NCI-H2227 (cell line): ENCODE data around the gene RHOBTB3.

Experiments
- DNase-seq: peaks from one replicate; lab custom pipeline; 2025; ENCODE audit not compliant: unreplicated experiment; lab: John Stamatoyannopoulos, UW

RHOBTB3 gene

DNA sequence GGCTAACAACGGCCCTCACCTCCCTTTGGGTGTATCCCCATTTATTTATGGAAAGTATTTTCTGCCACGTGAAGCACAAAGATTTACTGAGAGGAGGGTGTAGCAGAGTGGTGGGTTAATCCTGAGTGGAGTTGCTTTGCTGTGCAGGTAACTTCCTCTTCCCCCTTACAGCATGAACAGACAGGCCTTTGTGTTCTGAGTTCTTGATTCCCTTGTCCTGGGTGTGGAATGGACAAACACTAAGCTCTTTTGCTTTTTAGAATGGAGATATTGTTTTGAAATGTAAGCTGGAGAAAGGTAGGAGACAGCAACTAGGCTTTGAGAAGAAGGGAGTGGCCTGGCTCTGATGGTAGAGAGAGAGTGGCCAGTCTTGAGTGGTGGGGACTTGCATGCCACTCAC is 108.5 kb downstream of the RHOBTB3 start:
- DNase-seq: no peak

DNA sequence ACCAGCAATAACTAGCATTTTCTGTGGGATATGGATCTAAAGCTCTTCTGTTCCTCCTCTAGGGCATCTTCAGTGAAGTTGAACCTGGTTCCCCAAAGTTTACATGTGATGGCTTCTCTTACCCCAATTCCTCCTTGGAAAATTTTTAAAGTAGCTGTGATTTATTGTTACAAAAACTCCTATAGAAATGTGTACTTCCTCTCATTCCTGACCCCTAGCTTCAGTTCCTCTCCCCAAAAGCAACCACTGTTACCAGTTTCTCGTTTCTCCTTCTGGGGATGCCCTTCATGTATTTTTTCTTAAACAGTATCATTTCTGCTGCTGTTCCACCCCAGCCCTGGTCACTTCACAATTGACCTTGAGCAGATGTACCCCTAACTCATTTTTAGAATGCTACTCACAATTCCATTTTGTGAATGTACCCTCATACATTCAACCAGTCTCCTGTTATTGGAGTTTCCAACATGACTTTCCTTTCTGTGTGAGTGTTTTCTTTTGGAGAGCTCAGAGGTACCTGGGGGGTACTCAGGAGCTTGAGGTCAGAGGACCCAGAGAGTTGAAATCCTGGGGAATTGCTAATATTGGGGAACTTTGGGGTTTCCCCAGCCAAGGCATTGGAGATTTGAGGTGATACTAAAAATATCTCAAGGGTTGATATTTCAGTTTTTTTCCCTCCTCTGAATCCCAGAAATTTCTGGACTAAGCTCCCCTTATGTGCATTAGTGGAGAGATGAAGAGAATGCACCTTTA is 110.0 kb downstream of the RHOBTB3 start:
- DNase-seq: no peak

DNA sequence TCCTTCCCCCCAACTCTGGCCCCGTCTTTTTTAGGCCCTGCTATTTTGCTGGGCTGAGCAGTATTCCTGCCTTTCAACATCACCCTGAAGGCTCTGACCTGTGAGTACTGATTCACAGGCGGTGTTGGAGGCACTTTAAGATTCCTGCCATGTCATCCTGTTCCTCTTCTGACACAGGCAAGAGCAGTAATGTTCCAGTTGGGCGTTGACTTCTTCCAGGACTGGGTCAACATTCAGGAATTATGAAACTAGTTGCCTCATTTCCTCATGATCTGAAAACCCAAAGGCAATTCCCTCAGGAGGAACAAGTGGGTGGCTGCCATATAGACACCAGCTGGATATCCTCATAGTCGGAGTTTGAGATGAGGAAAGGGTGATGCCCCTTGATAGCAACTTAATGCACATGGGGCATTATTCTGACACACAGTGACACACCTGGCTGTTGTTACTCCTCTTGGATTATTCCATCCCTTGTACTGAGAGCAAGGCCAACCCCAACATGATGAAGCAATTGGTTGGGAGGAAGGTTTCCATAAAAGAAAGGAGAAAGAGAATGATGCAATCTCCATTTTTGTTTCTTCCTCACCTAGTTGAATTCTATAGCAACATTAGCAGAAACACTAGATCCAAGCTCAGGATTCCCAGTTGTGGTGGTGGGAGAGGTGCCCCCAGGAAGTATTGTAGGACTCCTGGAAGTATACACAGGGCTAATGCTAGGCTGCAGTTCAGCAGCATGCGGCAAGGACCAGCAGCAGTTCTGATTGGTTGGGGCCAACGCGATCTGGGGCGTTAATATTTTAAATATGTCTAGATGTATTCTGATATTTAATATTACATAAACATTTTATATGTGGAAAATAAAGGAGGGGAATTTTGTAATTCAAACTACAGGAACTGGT is 111.0 kb downstream of the RHOBTB3 start:
- DNase-seq: no peak

- no peak for DNase-seq
Observed at GRCh38 chr5:95842854-95843544, 111.9 kb downstream of the RHOBTB3 start.

GRCh38 chr5:95843733-95844223 is 112.6 kb downstream of the RHOBTB3 start:
- DNase-seq: no peak

DNA sequence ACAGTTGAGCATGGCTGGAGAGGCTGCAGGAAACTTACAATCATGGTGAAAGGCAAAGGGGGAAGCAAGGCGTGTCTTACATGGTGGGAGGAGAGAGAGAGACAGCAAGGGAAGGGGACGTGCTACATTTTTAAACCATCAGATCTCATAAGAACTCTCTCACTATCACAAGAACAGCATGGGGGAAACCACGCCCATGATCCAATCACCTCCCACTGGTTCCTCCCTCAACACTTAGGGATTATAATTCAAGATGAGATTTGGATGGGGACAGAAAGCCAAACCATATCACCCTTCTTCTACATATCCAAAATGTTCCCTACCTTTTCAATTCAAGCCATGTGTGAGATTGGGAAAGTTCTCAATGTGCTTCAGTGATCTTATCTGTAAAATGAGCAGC is 114.3 kb downstream of the RHOBTB3 start:
- no peak for DNase-seq
